HG02642 (cell line): ENCODE measurements around the gene AP1AR.
"Not testable (repeated sequence)": the region's sequence is repeated elsewhere in the genome, so short reads cannot be mapped to it uniquely, and the experiment has no call there.

Source experiments
- ATAC-seq: cut with Tn5 transposase; IDR thresholded peaks from one replicate; pipeline ENCODE4 v1.9.1; 2021; ENCODE audit warnings: mild to moderate bottlenecking; ENCODE audit not compliant: unreplicated experiment, poor library complexity

The AP1AR gene, protein sequence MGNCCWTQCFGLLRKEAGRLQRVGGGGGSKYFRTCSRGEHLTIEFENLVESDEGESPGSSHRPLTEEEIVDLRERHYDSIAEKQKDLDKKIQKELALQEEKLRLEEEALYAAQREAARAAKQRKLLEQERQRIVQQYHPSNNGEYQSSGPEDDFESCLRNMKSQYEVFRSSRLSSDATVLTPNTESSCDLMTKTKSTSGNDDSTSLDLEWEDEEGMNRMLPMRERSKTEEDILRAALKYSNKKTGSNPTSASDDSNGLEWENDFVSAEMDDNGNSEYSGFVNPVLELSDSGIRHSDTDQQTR

DNA sequence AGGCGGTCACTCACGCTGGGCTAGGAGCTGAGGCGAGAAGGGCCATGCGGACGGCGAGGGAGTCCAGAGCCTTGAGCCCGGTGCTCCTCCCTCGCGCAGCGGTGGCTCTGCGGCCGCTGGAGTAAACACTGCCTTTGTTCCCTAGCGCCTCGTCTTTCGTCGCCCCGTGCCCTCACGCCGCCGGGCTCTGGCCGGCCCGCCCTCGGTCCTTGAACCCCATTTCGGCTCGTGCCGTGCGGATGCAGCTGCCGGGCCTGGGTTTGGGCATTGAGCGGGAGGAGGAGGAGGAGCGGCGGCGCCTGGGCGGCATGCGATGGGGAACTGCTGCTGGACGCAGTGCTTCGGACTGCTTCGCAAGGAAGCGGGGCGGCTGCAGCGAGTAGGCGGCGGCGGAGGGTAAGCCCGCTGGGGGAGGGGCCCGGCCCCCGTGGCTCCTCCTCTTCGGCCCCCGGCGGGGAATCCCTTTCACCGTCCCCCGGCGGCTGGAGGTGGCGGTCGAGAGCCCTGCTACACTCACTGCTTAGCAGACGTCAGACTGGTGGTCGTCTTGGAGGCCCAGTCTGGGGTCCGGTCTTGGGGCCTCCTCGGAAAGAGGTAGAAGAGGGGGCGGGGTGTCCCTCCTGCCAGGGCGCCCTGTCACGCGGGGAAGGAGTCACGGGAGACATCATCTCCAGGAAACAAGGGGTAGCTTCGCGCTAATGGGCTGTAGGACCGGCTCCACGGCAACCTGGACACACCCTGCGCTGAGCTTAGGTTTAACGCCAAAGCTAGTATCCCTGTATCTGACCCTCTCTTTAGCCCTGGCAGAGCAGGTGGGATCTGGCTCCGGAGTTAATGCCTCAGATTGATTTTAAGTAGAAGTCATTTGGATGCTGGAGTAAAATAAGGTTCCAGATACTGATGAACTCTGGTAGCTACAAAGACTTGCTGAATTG is at the start of gene AP1AR:
AP1AR (plus strand) TSS at position 9 of the 935 bp plus-strand sequence; CDS start at position 314, 305 bp downstream.
- peak; percentile 76 for ATAC-seq

DNA sequence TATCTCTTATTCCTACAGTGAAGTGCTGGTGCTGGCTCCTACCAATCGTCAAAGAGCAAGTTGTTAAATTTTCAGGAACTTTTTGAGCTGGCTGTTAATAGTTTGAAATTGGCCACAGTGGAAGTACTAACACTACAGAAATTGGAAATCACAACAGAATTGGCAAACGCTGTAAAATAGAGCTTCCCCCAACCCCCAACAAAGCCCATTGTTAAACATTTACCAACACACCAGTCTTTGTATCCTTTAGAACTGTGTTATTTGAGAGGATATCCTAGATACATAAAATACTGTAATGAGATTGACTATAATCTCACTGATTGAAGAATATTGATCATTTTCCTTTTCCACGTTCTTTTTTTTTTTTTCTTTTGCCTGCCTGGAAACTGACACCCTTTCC is 49.0 kb upstream of the AP1AR start:
- no peak for ATAC-seq

DNA sequence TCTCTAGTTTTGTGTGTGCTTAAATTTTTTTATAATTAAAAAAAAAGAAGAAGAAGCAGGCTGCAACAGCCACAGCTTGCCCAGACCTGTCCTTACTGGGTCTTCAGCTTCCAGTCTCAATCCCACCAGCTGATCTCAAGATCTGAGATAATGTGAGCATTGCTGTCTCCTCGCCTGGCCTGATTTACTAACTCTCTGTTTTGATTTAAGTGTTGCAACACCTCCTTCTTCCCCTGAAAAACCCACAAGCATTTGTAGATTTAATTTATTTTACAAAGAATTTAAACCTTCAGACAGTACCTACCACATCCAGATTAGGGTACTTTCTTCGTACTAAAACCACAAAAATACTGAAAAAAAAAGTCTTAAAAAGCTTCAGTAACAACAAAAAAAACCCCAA is 48.3 kb upstream of the AP1AR start:
- ATAC-seq: no peak

DNA sequence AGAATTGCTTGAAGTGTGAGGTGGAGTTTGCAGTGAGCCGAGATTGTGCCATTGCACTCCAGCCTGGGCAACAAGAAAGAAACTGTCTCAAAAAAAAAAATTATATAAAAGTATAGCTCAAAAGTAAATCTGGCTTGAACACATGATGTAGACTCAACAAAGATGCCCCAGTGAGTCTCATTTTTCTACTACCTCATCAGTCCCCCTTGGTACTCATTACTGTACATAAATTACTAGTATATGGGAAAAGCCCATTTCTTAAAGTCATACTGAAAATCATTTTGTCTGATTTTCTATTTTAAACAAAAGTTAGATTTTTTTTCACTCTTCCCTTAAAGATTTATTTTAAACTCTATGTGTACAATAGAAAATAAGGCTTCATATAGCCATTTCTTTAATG is 47.1 kb upstream of the AP1AR start:
- no peak for ATAC-seq

DNA sequence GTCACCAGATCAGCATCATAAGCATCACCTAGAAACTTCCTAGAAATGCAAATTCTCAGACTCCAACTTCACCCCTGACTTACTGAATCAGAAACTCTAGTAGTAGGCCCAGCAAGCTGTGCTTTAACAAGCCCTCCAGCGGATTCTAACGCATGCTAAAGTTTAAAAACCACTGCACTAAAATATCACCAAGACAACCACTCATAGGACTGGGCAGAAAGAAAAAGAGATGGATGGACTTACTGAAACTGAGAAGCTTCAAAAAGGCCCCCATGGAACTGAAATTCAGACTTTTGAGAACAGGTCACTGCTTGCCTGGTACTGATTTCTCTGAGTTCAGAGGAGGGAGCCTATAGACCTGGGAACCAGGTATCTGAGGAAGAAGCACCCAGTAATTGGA is 46.3 kb upstream of the AP1AR start:
- peak; percentile 65 for ATAC-seq

DNA sequence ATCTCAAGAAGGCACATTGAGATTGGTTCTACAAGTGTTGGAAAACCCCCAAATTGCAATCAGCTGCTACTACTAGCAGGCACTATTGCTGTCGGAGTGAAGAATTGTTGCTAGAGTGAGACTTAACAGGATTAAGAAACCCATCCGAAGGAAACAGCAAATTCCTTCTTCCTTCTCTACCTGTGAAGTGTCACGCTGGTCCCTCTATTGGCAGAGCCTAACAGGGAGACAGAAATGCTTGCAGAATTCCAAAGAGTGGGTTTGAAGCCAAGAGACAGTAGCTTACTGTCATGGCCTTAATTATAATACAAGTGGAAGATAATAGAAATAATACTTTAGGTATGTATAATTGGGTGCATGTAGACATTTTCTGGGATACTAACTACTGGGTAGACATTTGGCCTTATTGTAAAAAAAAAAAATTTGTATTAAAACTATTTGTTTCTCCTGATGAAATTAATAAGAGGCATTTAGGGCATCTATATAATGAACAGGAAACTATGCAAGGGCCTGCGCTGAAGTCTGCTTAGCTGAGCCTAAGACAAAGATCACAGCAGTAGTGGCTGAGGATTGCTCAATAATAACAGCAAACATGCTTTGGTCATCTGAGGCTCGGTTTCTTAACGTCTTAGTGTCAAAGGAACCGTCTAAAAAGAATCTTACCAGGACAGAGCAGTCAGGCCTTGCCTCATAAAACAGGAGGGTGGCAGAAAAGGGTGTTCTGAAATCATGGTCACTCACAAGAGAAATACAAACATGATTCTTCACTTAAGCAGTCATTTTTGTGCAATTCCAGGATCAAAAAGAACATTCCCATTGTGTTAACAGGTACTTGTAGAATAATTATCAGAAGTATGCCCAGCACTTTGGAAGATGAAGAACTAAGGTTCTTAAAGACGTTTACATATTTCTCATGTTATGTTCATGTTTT is 45.6 kb upstream of the AP1AR start:
- no peak for ATAC-seq

DNA sequence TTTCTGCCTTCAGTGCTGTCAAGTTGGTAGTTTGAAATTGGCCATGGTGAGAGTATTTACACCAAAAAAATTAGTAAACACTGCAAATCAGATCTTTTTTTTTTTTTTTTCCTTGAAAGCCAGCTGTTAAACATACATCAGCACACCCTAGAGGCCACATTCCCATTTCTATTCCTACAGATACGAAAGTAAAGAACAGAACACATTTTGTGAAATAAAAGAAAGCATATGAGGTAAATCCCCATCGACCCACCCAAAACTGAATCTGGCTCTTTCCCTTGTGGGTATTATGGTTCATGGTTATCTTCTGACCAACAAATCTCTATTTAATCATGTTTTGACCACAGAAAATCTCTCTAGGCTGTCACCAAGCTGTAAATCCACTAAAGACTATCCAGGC is 41.8 kb upstream of the AP1AR start:
- no peak for ATAC-seq

DNA sequence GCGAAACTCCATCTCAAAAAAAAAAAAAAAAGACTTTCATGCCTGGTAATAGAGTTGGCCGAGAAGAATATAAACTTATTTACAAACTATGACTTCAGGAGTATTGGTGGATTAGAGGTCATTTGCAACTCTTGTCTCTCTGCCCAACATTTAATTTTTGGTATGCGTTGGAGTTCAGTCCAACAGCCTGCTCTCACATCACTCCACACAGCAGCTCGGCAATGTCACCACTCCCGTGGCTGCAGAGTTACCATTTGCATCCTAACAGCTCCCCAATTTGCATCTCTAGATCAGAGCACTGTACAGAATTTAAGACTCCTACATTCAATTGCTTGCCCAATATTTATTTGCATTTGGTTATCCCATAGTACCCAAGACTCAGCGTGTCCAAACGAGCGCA is 40.9 kb upstream of the AP1AR start:
- no peak for ATAC-seq

DNA sequence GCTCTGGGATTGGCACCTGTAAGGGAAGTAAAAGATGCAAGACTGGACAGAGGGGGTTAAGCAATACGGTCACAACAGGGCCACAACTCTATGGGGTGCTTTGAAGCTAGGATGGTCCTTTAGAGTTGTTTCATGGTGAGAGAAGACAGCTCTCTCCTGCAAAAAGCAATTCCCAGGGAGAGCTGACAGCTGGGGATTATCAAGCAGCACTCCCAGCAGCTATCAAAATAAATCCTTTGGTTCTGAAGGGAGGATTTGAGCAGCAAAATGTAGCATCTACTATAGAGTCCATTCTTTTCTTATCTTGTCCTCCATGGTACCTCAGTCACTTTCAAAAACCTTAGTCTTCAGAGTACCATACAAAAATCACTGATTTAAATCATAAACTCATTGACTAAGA is 35.1 kb upstream of the AP1AR start:
- no peak for ATAC-seq

DNA sequence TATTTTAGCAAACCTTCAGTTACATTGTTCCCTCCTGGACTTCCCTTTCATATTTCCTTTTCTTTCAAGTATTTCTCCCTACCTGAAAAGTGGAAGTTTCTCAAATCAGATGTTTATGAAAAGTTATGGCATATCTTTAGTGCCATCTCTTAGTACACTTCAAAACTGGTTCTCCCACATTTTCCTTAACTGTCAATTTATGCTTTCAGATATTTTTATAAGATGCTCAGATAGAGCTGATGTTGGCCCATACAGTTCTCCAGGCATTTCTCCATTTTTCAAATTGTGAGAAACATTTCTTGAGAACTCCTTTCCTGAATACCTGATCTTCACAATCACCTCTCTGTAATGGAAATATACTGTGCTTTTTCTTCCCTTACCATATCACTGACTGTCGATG is 32.5 kb upstream of the AP1AR start:
- peak; percentile 9 for ATAC-seq

DNA sequence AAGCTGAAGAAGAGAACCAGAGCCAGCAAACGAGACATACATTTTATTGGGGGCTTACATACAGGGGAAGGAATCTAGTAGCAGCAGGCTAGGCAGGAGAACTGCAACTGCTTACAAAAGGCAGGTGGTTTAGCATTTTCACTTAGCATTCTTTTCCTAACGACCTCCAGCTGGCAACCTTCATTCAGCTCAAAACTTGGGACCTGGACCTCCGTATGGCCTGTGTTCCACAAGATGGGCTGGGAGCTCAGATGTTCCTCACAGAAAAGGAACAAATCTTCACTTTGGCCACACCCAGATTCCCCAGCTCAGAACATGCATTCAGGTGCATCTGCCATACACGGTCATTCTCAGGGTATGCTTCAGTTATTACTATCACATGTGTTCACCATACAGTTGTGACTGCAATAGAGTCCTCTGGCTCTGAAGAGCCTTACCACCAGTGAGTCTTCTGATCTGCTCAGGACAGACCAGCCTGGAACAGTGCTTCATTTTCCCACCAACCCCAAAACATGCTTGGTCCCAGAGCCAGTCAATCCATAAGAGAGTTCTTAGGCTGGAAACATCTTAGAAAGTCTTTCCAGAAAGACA is 29.6 kb upstream of the AP1AR start:
- ATAC-seq: no peak

DNA sequence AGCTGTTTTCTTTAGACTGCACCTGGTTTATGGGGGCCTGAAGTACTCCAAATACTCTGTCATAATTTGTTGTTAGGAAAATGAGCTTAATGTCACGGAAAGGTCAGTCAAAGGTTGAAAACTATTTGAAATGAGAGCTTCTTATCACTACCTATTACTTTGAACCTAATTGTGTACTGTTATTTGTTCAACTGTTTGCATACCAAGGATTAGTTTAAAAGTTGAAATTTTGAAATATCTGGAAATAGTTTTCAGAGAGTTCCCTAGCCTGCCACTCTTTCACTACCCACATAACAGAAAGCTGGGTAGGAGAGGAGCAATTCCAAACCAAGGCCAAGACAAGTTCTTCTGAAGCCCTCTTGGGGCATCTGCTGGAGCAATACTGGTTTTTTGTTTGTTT is 28.0 kb upstream of the AP1AR start:
- no peak for ATAC-seq

DNA sequence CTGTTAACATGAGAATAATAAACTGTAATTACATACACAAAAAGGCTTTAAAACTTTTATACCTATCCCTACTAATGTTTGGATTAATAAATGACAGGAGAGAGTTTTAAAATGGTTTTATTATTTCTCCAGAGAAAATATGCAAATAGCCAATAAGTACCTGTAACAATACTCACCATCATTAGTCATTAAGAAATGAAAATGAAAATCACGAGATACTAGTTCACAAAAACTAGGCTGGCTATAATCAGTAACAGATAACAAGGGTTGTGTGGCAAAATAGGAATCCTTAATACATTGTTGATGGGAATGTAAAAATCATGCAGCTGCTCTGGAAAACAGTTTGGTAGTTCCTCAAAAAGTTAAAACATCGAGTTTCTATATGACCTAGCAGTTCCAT is 25.2 kb upstream of the AP1AR start:
- ATAC-seq: no peak

DNA sequence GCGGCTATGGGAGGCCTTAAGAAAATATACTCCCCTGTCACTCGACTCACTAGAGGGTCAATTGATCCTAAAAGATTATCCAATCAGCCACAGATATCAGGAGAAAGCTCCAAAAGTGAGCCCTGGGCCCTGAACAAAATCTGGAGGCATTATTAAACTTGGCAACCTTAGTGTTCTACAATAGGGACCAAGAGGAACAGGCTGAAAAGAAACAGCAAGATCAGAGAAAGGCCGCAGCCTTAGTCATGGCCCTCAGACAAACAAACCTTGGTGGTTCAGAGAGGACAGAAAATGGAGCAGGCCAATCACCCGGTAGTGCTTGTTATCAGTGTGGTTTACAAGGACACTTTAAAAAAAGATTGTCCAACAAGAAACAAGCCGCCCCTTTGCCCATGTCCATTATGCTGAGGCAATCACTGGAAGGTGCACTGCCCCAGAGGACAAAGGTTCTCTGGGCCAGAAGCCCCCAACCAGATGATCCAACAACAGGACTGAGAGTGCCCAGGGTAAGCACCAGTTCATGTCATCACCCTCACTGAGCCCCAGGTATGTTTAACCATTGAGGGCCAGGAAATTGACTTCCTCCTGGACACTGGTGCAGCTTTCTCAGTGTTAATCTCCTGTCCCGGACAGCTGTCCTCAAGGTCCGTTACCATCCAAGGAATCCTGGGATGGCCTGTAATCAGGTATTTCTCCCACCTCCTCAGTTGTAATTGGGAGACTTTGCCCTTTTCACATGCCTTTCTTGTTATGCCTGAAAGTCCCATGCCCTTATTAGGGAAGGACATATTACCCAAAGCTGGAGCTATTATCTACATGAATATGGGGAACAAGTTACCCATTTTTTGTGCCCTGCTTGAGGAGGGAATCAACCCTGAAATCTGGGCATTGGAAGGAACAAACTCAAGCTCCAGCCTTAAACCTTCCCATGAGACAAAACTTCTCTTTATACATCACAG is 23.2 kb upstream of the AP1AR start:
- ATAC-seq: not testable (repeated sequence)

DNA sequence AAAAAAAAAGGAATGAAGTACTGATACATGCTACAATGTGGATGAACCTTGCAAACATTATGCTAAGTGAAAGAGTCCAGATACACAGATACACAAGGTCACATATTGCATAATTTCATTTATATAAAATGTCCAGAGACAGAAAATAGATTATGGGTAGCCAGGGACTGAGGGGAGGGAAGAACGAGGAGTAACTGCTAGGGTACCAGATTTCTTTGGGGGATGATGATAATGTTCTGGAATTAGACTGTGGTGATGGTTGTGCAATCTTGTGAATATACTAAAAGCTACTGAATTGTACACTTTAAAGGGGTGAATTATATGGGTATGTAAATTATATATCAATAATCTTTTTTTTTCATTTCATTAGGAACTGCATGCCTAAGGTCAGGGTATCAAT is 20.8 kb upstream of the AP1AR start:
- ATAC-seq: no peak

DNA sequence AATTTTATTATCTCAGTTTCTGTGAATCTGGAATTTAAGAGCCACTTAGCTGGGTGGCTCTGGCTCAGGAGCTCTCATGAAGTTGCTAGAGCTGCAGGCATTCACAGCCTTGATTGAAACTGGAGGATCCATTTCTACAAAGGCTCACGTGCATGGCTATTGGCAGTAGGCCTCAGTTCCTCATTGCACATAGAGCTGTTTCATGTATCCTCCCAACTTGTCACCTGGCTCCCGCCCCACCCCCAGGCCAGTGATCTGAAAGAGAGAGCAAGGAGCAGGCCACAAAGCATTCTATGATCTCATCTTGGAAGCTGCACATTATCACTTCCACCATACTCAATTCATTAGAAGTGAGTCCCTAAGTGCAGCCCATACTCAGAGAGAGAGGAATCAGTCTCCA is 18.5 kb upstream of the AP1AR start:
- ATAC-seq: no peak

DNA sequence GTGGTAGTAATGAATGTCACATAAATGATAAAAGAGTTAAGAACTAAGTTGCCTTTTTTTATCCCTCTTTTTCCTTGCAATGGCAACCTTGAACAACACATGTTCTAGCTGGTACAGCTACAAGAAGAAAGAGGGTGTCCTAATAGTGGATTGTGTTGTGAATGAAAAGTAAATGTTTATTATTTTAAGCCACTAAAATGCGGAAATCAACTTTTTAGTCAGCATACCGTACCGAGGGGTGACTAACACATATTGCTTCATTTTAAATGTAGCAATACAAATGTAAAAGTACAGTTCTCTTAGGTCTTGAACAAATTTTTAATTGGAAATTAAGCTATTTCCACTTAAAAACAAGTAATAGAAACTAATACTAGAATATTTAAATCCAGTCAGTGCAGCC is 17.7 kb upstream of the AP1AR start:
- ATAC-seq: no peak

DNA sequence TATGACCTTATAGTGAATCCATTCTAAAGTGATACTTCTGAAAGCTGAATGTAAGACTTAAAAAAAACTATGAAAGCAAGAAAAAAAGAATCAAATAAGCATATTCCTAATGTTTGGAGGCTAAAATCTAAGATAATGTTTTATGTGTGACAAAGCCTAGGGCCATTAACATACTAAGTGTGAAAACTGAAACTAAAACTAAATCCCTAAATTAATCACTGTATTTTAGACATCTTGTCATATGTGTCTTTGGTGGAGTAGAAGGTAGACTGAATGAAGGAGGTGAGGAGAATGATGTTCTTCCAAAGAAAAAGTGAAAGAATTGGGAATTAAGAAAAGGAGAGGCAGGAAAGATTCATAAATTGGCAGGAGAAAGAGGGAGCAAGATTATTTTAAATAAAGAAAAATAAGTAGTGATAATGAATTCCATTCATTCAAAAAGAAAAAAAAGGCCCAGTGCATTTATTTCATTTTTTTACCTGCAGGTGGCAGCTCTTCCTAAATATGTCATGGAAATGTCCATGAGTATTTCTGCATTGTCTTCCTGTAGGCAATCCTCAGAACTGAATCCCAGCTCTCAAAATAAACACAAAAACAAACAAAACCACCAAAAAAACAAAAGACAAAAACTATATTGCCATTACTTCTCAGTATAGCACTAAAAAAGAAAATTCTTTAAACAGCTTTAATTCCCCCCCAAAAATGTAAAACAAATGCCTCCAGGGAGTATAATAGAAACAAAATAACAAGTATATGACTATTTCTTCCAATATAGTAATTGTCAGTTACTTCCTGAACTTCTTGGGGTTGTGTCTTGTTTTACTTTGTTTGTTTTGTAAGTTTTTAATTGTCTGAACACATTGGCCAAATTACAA is 17.0 kb upstream of the AP1AR start:
- ATAC-seq: peak; percentile 51
